A172 (cell line): ENCODE measurements around the gene SMPDL3A. TPM values are rescaled to one million over a fixed set of nuclear protein-coding genes. Genes with fewer than 3 reads are reported as not detected.

Experiments
- DNase-seq: peaks from one replicate; pipeline ENCODE4 v3.0.0-alpha.2; 2015; ENCODE audit warnings: low spot score
- total RNA-seq: library from RNA; depleted of rRNA; stranded (reverse); fragments of >200 nt; shearing (Covaris generic); gene quantifications from 2 replicates; pipeline ENCODE4 v1.2.3, GENCODE V29; 2014

The SMPDL3A gene
- total RNA-seq, 1 experiment from 2014 or later = 5.3 TPM

GRCh38 chr6:122778302-122778701, 10.8 kb upstream of the SMPDL3A start:
- no peak for DNase-seq

- DNase-seq = no peak
Measured at GRCh38 chr6:122778985-122779661, 9.9 kb upstream of the SMPDL3A start.

GRCh38 chr6:122779667-122780066, 9.4 kb upstream of the SMPDL3A start, which contains the start of gene FABP7:
FABP7 (plus strand) TSS chr6:122779716; CDS start chr6:122779795, 79 bp downstream.
- no peak for DNase-seq

- no peak for DNase-seq
Measured at GRCh38 chr6:122780114-122780513, 8.9 kb upstream of the SMPDL3A start.

- DNase-seq = no peak
Measured at GRCh38 chr6:122781716-122782115, 7.3 kb upstream of the SMPDL3A start.

- no peak for DNase-seq
Measured at GRCh38 chr6:122783401-122783800, 5.7 kb upstream of the SMPDL3A start.

- DNase-seq = no peak
Measured at GRCh38 chr6:122785891-122786290, 3.2 kb upstream of the SMPDL3A start.

- DNase-seq = no peak
Measured at GRCh38 chr6:122787721-122788120, 1.3 kb upstream of the SMPDL3A start.

GRCh38 chr6:122788208-122788607, 850 bp upstream of the SMPDL3A start:
- no peak for DNase-seq

- no peak for DNase-seq
Measured at GRCh38 chr6:122788663-122789181, 336 bp upstream of the SMPDL3A start.

GRCh38 chr6:122790028-122790422, 967 bp downstream of the SMPDL3A start:
- no peak for DNase-seq

GRCh38 chr6:122790423-122791309, 1.6 kb downstream of the SMPDL3A start:
- DNase-seq = no peak

- DNase-seq = no peak
Measured at GRCh38 chr6:122791310-122791679, 2.2 kb downstream of the SMPDL3A start.

GRCh38 chr6:122792766-122793165, 3.7 kb downstream of the SMPDL3A start:
- no peak for DNase-seq

- no peak for DNase-seq
Measured at GRCh38 chr6:122797537-122797936, 8.5 kb downstream of the SMPDL3A start.

- DNase-seq = peak; percentile 87
Measured at GRCh38 chr6:122798099-122798641, 9.1 kb downstream of the SMPDL3A start.

GRCh38 chr6:122799140-122799745, 10.2 kb downstream of the SMPDL3A start:
- no peak for DNase-seq

GRCh38 chr6:122799916-122800686, 11.0 kb downstream of the SMPDL3A start:
- peak; percentile 41 for DNase-seq

- DNase-seq = no peak
Measured at GRCh38 chr6:122800906-122801305, 11.8 kb downstream of the SMPDL3A start.

GRCh38 chr6:122801397-122801796, 12.3 kb downstream of the SMPDL3A start:
- no peak for DNase-seq

GRCh38 chr6:122803171-122803661, 14.2 kb downstream of the SMPDL3A start:
- no peak for DNase-seq
